ENCODE data around the gene SYTL3.
A peak's percentile ranks its signal among the peaks of the same experiment; 100 is the strongest.

Gene SYTL3

GRCh38 chr6:158649289-158650143 is at the start of gene SYTL3:
TSS of gene SYTL3 (plus strand) at chr6:158650054. CDS start at chr6:158663269, 13,215 bp downstream.
- TF ChIP-seq EZH2phosphoT487 (IDR thresholded peaks at IDR 0.05; ENCODE audit: borderline replicate concordance, low read length) (no peak), CTCF (IDR thresholded peaks at IDR 0.05; ENCODE audit: low read depth, low read length, poor library complexity, severe bottlenecking) (no peak)
- peak within 1 kb of the TSS; percentile 57 for H3K4me2 ChIP-seq (ENCODE audit: low read length)
- no peaks in the 10 kb centered on the region for H4K20me1 ChIP-seq (ENCODE audit: control insufficient read depth, insufficient read depth, low read depth, low read length)
- no peak within 1 kb of the TSS for H3K27ac ChIP-seq (ENCODE audit: low read depth, low read length)
- H3K36me3 ChIP-seq (ENCODE audit: control insufficient read depth, low read length): no peaks in the 10 kb centered on the region
- H3K79me2 ChIP-seq (ENCODE audit: control insufficient read depth, low read length): no peaks in the 10 kb centered on the region
- H3K4me1 ChIP-seq (ENCODE audit: control insufficient read depth, low read length): peaks cover 17% of the 10 kb centered on the region
- H3F3A ChIP-seq (ENCODE audit: control insufficient read depth, insufficient read depth): peaks cover 4% of the 10 kb centered on the region; the same call in 1 of the 2 replicates
- H3K9me2 ChIP-seq (replicated peaks; ENCODE audit: control insufficient read depth, low read length): no peaks in the 10 kb centered on the region
- peak within 1 kb of the TSS; percentile 40 for H3K4me3 ChIP-seq (ENCODE audit: low read length)
- H3K27me3 ChIP-seq (ENCODE audit: control insufficient read depth, low read length): peaks cover 19% of the 10 kb centered on the region
- H3K9me3 ChIP-seq (ENCODE audit: control insufficient read depth, insufficient read depth, low read length): no peaks in the 10 kb centered on the region

- Histone ChIP-seq H3K4me2 (ENCODE audit: low read length) (no peak overlapping the region), H3F3A (ENCODE audit: control insufficient read depth, insufficient read depth) (no peaks in the 10 kb centered on the region)
Observed at GRCh38 chr6:158603261-158604047, 46.4 kb upstream of the SYTL3 start.

GRCh38 chr6:158604048-158604406 is 45.8 kb upstream of the SYTL3 start:
- no peaks in the 10 kb centered on the region for H3K27me3 ChIP-seq (ENCODE audit: control insufficient read depth, low read length)
- H4K20me1 ChIP-seq (ENCODE audit: control insufficient read depth, insufficient read depth, low read depth, low read length): no peaks in the 10 kb centered on the region
- H3K9me2 ChIP-seq (replicated peaks; ENCODE audit: control insufficient read depth, low read length): no peaks in the 10 kb centered on the region
- H3F3A ChIP-seq (ENCODE audit: control insufficient read depth, insufficient read depth): no peaks in the 10 kb centered on the region
- no peaks in the 10 kb centered on the region for H3K9me3 ChIP-seq (ENCODE audit: control insufficient read depth, insufficient read depth, low read length)
- TF ChIP-seq EZH2phosphoT487 (IDR thresholded peaks at IDR 0.05; ENCODE audit: borderline replicate concordance, low read length) (no peak), CTCF (IDR thresholded peaks at IDR 0.05; ENCODE audit: low read depth, low read length, poor library complexity, severe bottlenecking) (no peak)
- H3K27ac ChIP-seq (ENCODE audit: low read depth, low read length): no peak overlapping the region
- no peaks in the 10 kb centered on the region for H3K4me1 ChIP-seq (ENCODE audit: control insufficient read depth, low read length)
- no peak overlapping the region for H3K4me2 ChIP-seq (ENCODE audit: low read length)
- no peak overlapping the region for H3K4me3 ChIP-seq (ENCODE audit: low read length)
- no peaks in the 10 kb centered on the region for H3K79me2 ChIP-seq (ENCODE audit: control insufficient read depth, low read length)
- H3K36me3 ChIP-seq (ENCODE audit: control insufficient read depth, low read length): peaks cover 34% of the 10 kb centered on the region

More at GRCh38 chr6:158603261-158604047, 46.4 kb upstream of the SYTL3 start:
- Histone ChIP-seq H3K27me3 (ENCODE audit: control insufficient read depth, low read length) (no peaks in the 10 kb centered on the region), H3K9me2 (replicated peaks; ENCODE audit: control insufficient read depth, low read length) (no peaks in the 10 kb centered on the region), H3K36me3 (ENCODE audit: control insufficient read depth, low read length) (peaks cover 34% of the 10 kb centered on the region), H3K4me3 (ENCODE audit: low read length) (no peak overlapping the region), H3K79me2 (ENCODE audit: control insufficient read depth, low read length) (no peaks in the 10 kb centered on the region), H4K20me1 (ENCODE audit: control insufficient read depth, insufficient read depth, low read depth, low read length) (no peaks in the 10 kb centered on the region), H3K27ac (ENCODE audit: low read depth, low read length) (no peak overlapping the region), H3K4me1 (ENCODE audit: control insufficient read depth, low read length) (no peaks in the 10 kb centered on the region), H3K9me3 (ENCODE audit: control insufficient read depth, insufficient read depth, low read length) (no peaks in the 10 kb centered on the region)
- no peak for TF ChIP-seq EZH2phosphoT487 (IDR thresholded peaks at IDR 0.05; ENCODE audit: borderline replicate concordance, low read length)
- TF ChIP-seq CTCF (IDR thresholded peaks at IDR 0.05; ENCODE audit: low read depth, low read length, poor library complexity, severe bottlenecking): no peak

Measured in DOHH2 (cell line).